Upper lobe of right lung (tissue), 1 donor: ENCODE results near the gene GPC1. TPM values are rescaled to one million over a fixed set of nuclear protein-coding genes. Genes with fewer than 3 reads are reported as not detected.

Experiments used
- ATAC-seq: fragments of 200-7000 bp; cut with Tn5 transposase; one replicate; pipeline ENCODE4 v1.9.1; 2020; ENCODE audit warnings: mild to moderate bottlenecking, moderate library complexity
- DNase-seq: peaks from one replicate; pipeline ENCODE4 v3.0.0-alpha.2; 2020
- H3K27ac ChIP-seq: fragments of 200-600 bp; one replicate; pipeline ENCODE4 v1.8.0; 2022
- H3K27me3 ChIP-seq: fragments of 200-600 bp; one replicate; pipeline ENCODE4 v1.8.0; 2022; ENCODE audit warnings: mild to moderate bottlenecking
- H3K36me3 ChIP-seq: fragments of 200-600 bp; one replicate; pipeline ENCODE4 v1.8.0; 2022
- H3K4me1 ChIP-seq: fragments of 200-600 bp; one replicate; pipeline ENCODE4 v1.8.0; 2022
- H3K4me3 ChIP-seq: fragments of 200-600 bp; one replicate; pipeline ENCODE4 v1.8.0; 2022; ENCODE audit warnings: mild to moderate bottlenecking
- H3K9me3 ChIP-seq: fragments of 200-600 bp; one replicate; pipeline ENCODE4 v1.8.0; 2022
- intact Hi-C: fragments of 100-400 bp; cut with DNase I; formaldehyde crosslinking; loops from one replicate; pipeline ENCODE4 v1.11.0; 2022
- total RNA-seq: library from RNA; stranded (reverse); fragmentation: NEBNext Ultra II Directional; extraction: Animal tissue kit (Norgen Biotek cat#: 25700); gene quantifications from one replicate; pipeline ENCODE4 v1.2.1, GENCODE V29; 2021
- TF ChIP-seq, protein P1 (sequence below): fragments of 200-600 bp; IDR thresholded peaks from one replicate; pipeline ENCODE4 v1.8.0; 2022; ENCODE audit warnings: antibody characterized with exemption
- donor health status: DM: no; HTN: yes; CAD: no; lungs with severe emphysema.

The GPC1 gene
- total RNA-seq, 1 donor from 2014 or later = 24.8 TPM

- intact Hi-C loops = no loop called here
- Histone ChIP-seq H3K4me3 (no peak overlapping the region), H3K27ac (no peak overlapping the region), H3K4me1 (no peaks in the 10 kb centered on the region), H3K9me3 (peaks cover 19% of the 10 kb centered on the region), H3K27me3 (no peaks in the 10 kb centered on the region), H3K36me3 (no peaks in the 10 kb centered on the region)
- ATAC-seq = no peak
- TF ChIP-seq, protein P1, sequence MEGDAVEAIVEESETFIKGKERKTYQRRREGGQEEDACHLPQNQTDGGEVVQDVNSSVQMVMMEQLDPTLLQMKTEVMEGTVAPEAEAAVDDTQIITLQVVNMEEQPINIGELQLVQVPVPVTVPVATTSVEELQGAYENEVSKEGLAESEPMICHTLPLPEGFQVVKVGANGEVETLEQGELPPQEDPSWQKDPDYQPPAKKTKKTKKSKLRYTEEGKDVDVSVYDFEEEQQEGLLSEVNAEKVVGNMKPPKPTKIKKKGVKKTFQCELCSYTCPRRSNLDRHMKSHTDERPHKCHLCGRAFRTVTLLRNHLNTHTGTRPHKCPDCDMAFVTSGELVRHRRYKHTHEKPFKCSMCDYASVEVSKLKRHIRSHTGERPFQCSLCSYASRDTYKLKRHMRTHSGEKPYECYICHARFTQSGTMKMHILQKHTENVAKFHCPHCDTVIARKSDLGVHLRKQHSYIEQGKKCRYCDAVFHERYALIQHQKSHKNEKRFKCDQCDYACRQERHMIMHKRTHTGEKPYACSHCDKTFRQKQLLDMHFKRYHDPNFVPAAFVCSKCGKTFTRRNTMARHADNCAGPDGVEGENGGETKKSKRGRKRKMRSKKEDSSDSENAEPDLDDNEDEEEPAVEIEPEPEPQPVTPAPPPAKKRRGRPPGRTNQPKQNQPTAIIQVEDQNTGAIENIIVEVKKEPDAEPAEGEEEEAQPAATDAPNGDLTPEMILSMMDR = no peak
- no peak for DNase-seq
Measured at GRCh38 chr2:240473211-240473610, 37.7 kb downstream of the GPC1 start.

DNA sequence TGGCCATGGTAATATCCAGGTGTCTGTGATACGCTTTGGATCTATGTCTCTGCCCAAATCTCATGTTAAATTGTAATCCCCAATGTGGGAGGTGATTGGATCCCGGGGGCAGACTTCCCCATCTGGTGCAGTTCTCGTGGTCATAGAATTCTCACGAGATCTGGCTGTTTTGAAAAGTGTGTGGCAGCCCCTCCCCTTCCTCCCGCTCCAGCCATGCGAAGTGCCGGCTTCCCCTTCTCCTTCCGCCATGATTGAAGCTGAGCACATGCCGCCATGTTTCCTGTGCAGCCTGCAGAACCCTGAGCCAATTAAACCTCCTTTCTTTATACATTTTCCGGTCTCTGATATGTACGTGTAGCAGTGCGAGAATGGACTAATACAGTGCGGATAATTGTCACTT, 42.5 kb downstream of the GPC1 start:
- no peak for ATAC-seq
- Histone ChIP-seq H3K36me3 (no peaks in the 10 kb centered on the region), H3K4me1 (no peaks in the 10 kb centered on the region), H3K4me3 (no peak overlapping the region), H3K27me3 (no peaks in the 10 kb centered on the region), H3K27ac (no peak overlapping the region), H3K9me3 (peaks cover 19% of the 10 kb centered on the region)
- TF ChIP-seq, protein P1 = no peak
- intact Hi-C loops = no loop called here
- DNase-seq = no peak

GRCh38 chr2:240478346-240479110, 43.1 kb downstream of the GPC1 start:
- peak; percentile 52 for DNase-seq
- no peak overlapping the region for H3K27ac ChIP-seq
- intact Hi-C loops = no loop called here
- ATAC-seq = no peak
- TF ChIP-seq, protein P1 = no peak
- no peak overlapping the region for H3K4me3 ChIP-seq
- peaks cover 13% of the 10 kb centered on the region for H3K9me3 ChIP-seq
- H3K4me1 ChIP-seq = no peaks in the 10 kb centered on the region
- H3K36me3 ChIP-seq = no peaks in the 10 kb centered on the region
- no peaks in the 10 kb centered on the region for H3K27me3 ChIP-seq

DNA sequence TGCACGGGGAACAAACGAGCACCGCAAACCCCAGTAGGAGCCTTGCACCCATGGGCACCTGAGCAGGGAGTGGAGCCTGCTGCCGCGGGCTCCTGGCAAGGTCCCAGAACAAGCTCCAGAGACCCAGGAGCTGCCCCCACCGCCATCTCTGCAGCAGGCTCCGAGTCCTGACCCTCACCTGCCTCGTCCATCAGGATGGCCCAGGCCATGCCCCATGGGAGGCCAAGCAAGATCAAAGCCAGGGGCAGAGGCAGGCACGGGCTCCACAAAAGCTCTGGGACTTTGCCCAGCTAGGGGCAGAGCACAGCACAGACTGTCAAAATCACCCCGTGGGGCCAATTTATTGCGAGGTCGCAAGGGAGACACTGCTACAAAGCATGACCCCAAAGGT, 43.6 kb downstream of the GPC1 start:
- no peaks in the 10 kb centered on the region for H3K27me3 ChIP-seq
- TF ChIP-seq, protein P1 = no peak
- H3K27ac ChIP-seq = no peak overlapping the region
- DNase-seq (peak; percentile 59), ATAC-seq (no peak)
- H3K4me3 ChIP-seq = no peak overlapping the region
- no peaks in the 10 kb centered on the region for H3K4me1 ChIP-seq
- intact Hi-C loops = no loop called here
- no peaks in the 10 kb centered on the region for H3K36me3 ChIP-seq
- H3K9me3 ChIP-seq = peaks cover 8% of the 10 kb centered on the region

DNA sequence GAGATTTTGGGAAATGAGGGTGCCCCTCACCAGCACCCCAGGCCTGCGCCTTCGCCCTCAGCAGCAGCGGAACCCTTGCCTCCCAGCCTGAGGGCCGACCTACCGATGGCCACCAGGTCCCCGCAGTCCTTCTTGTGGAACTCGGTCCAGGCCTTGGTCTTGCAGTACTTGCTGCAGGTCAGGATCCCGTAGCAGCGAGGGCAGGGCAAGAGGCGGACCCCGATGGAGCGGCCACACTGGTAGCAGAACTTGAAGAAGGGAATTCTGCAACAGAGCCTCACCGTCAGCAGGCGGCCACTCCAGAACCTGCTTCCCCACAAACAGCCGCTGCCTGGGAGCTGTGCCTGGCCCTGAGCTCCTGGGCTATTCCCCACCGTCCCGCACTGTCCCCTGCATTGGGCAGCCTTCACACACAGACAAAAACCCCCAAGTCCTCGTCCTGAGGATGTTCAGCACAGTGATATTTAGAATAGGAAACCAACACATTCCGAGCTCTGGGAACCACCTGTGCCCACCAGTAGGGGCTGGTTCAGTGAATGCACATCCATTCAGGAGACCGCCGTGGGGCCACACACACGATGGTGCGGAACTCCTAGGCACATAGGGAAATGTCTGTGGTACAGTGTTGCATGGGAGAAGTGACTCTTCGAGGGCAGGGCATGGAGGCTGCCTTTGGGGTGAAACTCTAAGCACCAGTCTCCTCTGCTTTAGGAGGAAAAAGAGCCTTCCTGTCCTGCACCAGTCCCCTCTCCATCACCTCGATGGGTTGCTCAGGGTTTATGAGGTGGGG, 45.6 kb downstream of the GPC1 start:
- intact Hi-C loops = no loop called here
- peak; percentile 60 for DNase-seq
- H3K27ac ChIP-seq = no peak overlapping the region
- H3K27me3 ChIP-seq = no peaks in the 10 kb centered on the region
- H3K4me1 ChIP-seq = no peaks in the 10 kb centered on the region
- no peak overlapping the region for H3K4me3 ChIP-seq
- ATAC-seq = peak; percentile 5
- no peaks in the 10 kb centered on the region for H3K36me3 ChIP-seq
- TF ChIP-seq, protein P1 = no peak
- peaks cover 4% of the 10 kb centered on the region for H3K9me3 ChIP-seq
